Middle frontal gyrus (tissue), 1 donor: ENCODE measurements around the gene WNK3.
A peak's percentile ranks its signal among the peaks of the same experiment; 100 is the strongest.

Experiments
- DNase-seq: peaks from one replicate; pipeline ENCODE4 v3.0.0-alpha.2; 2015; ENCODE audit warnings: low spot score; ENCODE audit errors: extremely low spot score

The WNK3 gene

GRCh38 chrX:54238588-54238987, 119.3 kb downstream of the WNK3 start:
- no peak for DNase-seq

GRCh38 chrX:54237014-54237413, 120.8 kb downstream of the WNK3 start:
- no peak for DNase-seq

- no peak for DNase-seq
Measured at GRCh38 chrX:54230435-54231148, 127.3 kb downstream of the WNK3 start.

GRCh38 chrX:54223581-54223980, 134.3 kb downstream of the WNK3 start:
- no peak for DNase-seq

GRCh38 chrX:54213603-54214002, 144.2 kb downstream of the WNK3 start:
- no peak for DNase-seq

GRCh38 chrX:54208531-54208930, 149.3 kb downstream of the WNK3 start:
- no peak for DNase-seq

GRCh38 chrX:54198262-54198661, 159.6 kb downstream of the WNK3 start:
- DNase-seq = no peak

- no peak for DNase-seq
Measured at GRCh38 chrX:54194982-54195588, 162.8 kb downstream of the WNK3 start.

GRCh38 chrX:54193085-54193821, 164.6 kb downstream of the WNK3 start:
- DNase-seq = no peak

- no peak for DNase-seq
Measured at GRCh38 chrX:54184474-54184873, 173.4 kb downstream of the WNK3 start.

GRCh38 chrX:54182864-54183613, 174.8 kb downstream of the WNK3 start, which contains the start of gene FAM120C:
TSS of gene FAM120C (minus strand) at chrX:54183254. CDS start at chrX:54183198, 56 bp downstream.
- peak; percentile 18 for DNase-seq

- DNase-seq = no peak
Measured at GRCh38 chrX:54182194-54182863, 175.5 kb downstream of the WNK3 start.

- DNase-seq = no peak
Measured at GRCh38 chrX:54181202-54181953, 176.5 kb downstream of the WNK3 start.

- DNase-seq = no peak
Measured at GRCh38 chrX:54180403-54180802, 177.4 kb downstream of the WNK3 start.

- DNase-seq = no peak
Measured at GRCh38 chrX:54178100-54178940, 179.5 kb downstream of the WNK3 start.

GRCh38 chrX:54177306-54177705, 180.5 kb downstream of the WNK3 start:
- DNase-seq = no peak

- no peak for DNase-seq
Measured at GRCh38 chrX:54173791-54174190, 184.1 kb downstream of the WNK3 start.

GRCh38 chrX:54172455-54172854, 185.4 kb downstream of the WNK3 start:
- DNase-seq = no peak

- no peak for DNase-seq
Measured at GRCh38 chrX:54171527-54172250, 186.2 kb downstream of the WNK3 start.
